ENCODE data around the gene ITGBL1. TPM values are rescaled to one million over a fixed set of nuclear protein-coding genes. Genes with fewer than 3 reads are reported as not detected.

ITGBL1 gene
- total and polyA plus RNA-seq, 2 donors (not counting 1 experiment from before 2014, with no cell fraction given) = not detected

GRCh38 chr13:101450749-101451130 lies 1.7 kb upstream of the ITGBL1 start:
- no peak for DNase-seq
- 73% methylated on average over 2 of the region's 2 CpGs for WGBS (ENCODE audit: insufficient coverage)
- no peak overlapping the region for H3K4me3 ChIP-seq (ENCODE audit: control extremely low read depth in 1 of 5, extremely low read depth in 1 of 5, insufficient read depth in 1 of 5, low read depth in 2 of 5, low read length in 4 of 5)
- H3K27me3 Mint-ChIP-seq = peaks cover 17% of the 10 kb centered on the region
- H3K79me2 ChIP-seq (ENCODE audit: control insufficient read depth, insufficient read depth, low read length) = no peaks in the 10 kb centered on the region
- H3K4me3 Mint-ChIP-seq = no peak overlapping the region
- no peak overlapping the region for H2AFZ ChIP-seq (ENCODE audit: insufficient read depth, low read depth, low read length, poor library complexity, severe bottlenecking)
- no peak overlapping the region for H3K9ac ChIP-seq (ENCODE audit: low read length)
- H3K27me3 ChIP-seq (replicated peaks in 1 of 4; ENCODE audit: control extremely low read depth in 1 of 4, control insufficient read depth in 3 of 4, insufficient read depth in 4 of 4, low read length in 3 of 4) = peaks cover 0 to 15% (median under 1%) of the 10 kb centered on the region in 4 experiments
- POLR2A ChIA-PET = no interaction called here
- no peak overlapping the region for H3K27ac ChIP-seq (ENCODE audit: low read length in 2 of 2)
- no peaks in the 10 kb centered on the region for H3K9me3 Mint-ChIP-seq (ENCODE audit: insufficient read depth)
- CTCF ChIA-PET = no interaction called here
- H3K27ac Mint-ChIP-seq = no peak overlapping the region
- no peak overlapping the region for H3K4me2 ChIP-seq (replicated peaks; ENCODE audit: low read depth, low read length, poor library complexity, severe bottlenecking)
- peaks cover 3% of the 10 kb centered on the region for H3K4me1 Mint-ChIP-seq
- TF ChIP-seq CTCF (IDR thresholded peaks at IDR 0.05) = no peak
- TF ChIP-seq EZH2 (IDR thresholded peaks at IDR 0.05; ENCODE audit: borderline replicate concordance, insufficient read depth, low read depth, low read length, poor library complexity, severe bottlenecking) = no peak
- intact Hi-C loops (cut with micrococcal nuclease) = no loop called here
- peaks cover 0 to 3% of the 10 kb centered on the region in 2 donors for H3K4me1 ChIP-seq (ENCODE audit: control insufficient read depth in 2 of 2, insufficient read depth in 2 of 2, low read length in 2 of 2)
- no peaks in the 10 kb centered on the region for H3K36me3 ChIP-seq (replicated peaks in 1 of 2; ENCODE audit: control extremely low read depth in 1 of 2, control insufficient read depth in 1 of 2, extremely low read depth in 1 of 2, insufficient read depth in 2 of 2, low read length in 1 of 2)
- no peaks in the 10 kb centered on the region for H3K9me3 ChIP-seq (ENCODE audit: control extremely low read depth in 1 of 3, control insufficient read depth in 2 of 3, insufficient read depth in 1 of 3, low read length in 2 of 3)
- no peaks in the 10 kb centered on the region for H4K20me1 ChIP-seq (ENCODE audit: control insufficient read depth, insufficient read depth, low read length, poor library complexity, severe bottlenecking)
- ATAC-seq (ENCODE audit: low read depth) = no peak

- H3K27ac ChIP-seq (ENCODE audit: low read length in 2 of 2) = no peak overlapping the region
- ChIA-PET POLR2A (no interaction called here), CTCF (no interaction called here)
- peaks cover 0 to 15% (median under 1%) of the 10 kb centered on the region in 4 experiments for H3K27me3 ChIP-seq (replicated peaks in 1 of 4; ENCODE audit: control extremely low read depth in 1 of 4, control insufficient read depth in 3 of 4, insufficient read depth in 4 of 4, low read length in 3 of 4)
- Mint-ChIP-seq H3K4me3 (no peak overlapping the region), H3K4me1 (peaks cover 3% of the 10 kb centered on the region), H3K27me3 (peaks cover 17% of the 10 kb centered on the region), H3K27ac (no peak overlapping the region), H3K9me3 (ENCODE audit: insufficient read depth) (no peaks in the 10 kb centered on the region)
- no peak overlapping the region for H3K9ac ChIP-seq (ENCODE audit: low read length)
- intact Hi-C loops (cut with micrococcal nuclease) = no loop called here
- no peaks in the 10 kb centered on the region for H3K9me3 ChIP-seq (ENCODE audit: control extremely low read depth in 1 of 3, control insufficient read depth in 2 of 3, insufficient read depth in 1 of 3, low read length in 2 of 3)
- H3K4me3 ChIP-seq (ENCODE audit: control extremely low read depth in 1 of 5, extremely low read depth in 1 of 5, insufficient read depth in 1 of 5, low read depth in 2 of 5, low read length in 4 of 5) = no peak overlapping the region
- peaks cover 0 to 3% of the 10 kb centered on the region in 2 donors for H3K4me1 ChIP-seq (ENCODE audit: control insufficient read depth in 2 of 2, insufficient read depth in 2 of 2, low read length in 2 of 2)
- H2AFZ ChIP-seq (ENCODE audit: insufficient read depth, low read depth, low read length, poor library complexity, severe bottlenecking) = no peak overlapping the region
- no peaks in the 10 kb centered on the region for H4K20me1 ChIP-seq (ENCODE audit: control insufficient read depth, insufficient read depth, low read length, poor library complexity, severe bottlenecking)
- no peaks in the 10 kb centered on the region for H3K36me3 ChIP-seq (replicated peaks in 1 of 2; ENCODE audit: control extremely low read depth in 1 of 2, control insufficient read depth in 1 of 2, extremely low read depth in 1 of 2, insufficient read depth in 2 of 2, low read length in 1 of 2)
- H3K4me2 ChIP-seq (replicated peaks; ENCODE audit: low read depth, low read length, poor library complexity, severe bottlenecking) = no peak overlapping the region
- ATAC-seq (ENCODE audit: low read depth) = no peak
- no peaks in the 10 kb centered on the region for H3K79me2 ChIP-seq (ENCODE audit: control insufficient read depth, insufficient read depth, low read length)
- DNase-seq = no peak
- TF ChIP-seq EZH2 (IDR thresholded peaks at IDR 0.05; ENCODE audit: borderline replicate concordance, insufficient read depth, low read depth, low read length, poor library complexity, severe bottlenecking) (no peak), CTCF (IDR thresholded peaks at IDR 0.05) (no peak)
Measured at GRCh38 chr13:101451641-101452040, 834 bp upstream of the ITGBL1 start.

Data from B cell (primary cell).